ENCODE data around the gene ZNF496.
A peak's percentile ranks its signal among the peaks of the same experiment; 100 is the strongest.
"Not testable (repeated sequence)": the region's sequence is repeated elsewhere in the genome, so short reads cannot be mapped to it uniquely, and the experiment has no call there.

Gene ZNF496

GRCh38 chr1:247358920-247359319 is 27.3 kb upstream of the ZNF496 start:
- no peak for ATAC-seq

- peak in 1 of 2 donors; percentile 17 for ATAC-seq
Measured at GRCh38 chr1:247357781-247358211, 26.1 kb upstream of the ZNF496 start.

DNA sequence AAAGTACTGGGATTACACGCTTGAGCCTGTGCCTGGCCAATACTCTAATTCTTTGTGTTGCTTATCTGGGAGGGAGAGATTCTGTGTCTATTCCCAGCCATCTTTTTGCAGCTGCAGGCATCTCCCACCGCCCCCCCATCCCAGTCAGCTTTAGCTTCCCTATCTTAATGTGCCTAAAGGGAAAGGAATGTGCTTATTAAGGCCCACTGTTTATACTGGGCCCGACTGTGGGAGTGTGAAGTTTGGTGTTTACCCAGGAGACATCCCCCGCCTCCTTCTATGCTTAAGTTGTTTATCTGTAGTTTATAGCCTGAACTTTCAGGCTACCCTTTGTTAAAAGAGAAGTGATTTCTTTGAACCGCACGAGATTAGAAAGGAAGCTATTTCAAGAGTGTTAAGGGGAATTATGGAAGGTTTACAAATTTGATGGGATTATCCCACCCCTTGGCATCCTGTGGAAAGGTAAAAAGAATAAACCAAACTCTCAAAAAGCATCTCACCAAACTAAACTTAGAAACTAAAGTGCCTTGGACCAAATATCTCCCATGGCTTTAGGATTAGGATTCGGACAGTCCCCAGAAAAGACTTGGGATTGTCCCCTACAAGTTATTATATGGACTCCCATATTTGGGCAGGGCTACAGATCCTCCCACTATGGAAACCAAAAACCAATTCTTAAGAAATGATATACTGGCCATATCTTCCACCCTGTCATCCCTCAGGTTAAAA is 25.5 kb upstream of the ZNF496 start:
- peak in 1 of 2 donors; percentile 24 for ATAC-seq

GRCh38 chr1:247355160-247355559 is 23.5 kb upstream of the ZNF496 start:
- not testable (repeated sequence) for ATAC-seq

DNA sequence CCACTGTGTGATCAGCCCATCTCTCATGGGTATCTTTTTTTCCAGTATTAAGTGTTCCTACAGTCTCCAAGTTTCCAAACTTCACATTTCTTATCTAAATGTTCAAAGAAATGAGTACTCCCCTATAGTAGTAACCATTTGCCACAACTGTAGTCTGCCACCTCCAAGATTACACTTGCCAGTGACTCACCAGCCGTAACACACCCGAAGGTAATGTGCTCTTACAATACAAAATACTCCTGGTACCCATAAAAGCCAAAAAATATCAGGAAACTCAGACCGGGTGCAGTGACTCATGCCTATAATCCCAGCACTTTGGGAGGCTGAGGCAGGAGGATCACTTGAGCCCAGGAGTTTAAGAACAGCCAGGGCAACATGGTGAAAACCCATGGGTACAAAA is 20.5 kb upstream of the ZNF496 start:
- ATAC-seq, result no peak

DNA sequence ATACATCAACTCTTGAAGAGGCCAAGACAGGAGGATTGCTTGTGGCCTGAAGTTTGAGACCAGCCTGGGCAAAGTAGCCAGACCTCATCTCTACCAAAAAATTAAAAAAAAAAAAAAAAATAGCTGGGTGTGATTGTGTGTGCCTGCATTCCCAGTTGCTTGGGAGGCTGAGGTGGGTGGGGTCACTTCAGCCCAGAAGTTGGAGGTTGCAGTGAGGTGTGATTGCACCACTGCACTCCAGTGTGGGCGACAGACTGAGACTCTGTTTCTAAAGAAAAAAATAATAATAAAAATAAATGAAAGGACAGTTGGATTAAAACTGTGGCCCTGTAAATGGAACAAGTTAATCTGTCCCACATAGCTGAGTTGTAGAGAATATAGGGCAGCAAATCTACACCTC is 18.9 kb upstream of the ZNF496 start:
- no peak for ATAC-seq

GRCh38 chr1:247347477-247348222 is 16.0 kb upstream of the ZNF496 start:
- ATAC-seq, result no peak

DNA sequence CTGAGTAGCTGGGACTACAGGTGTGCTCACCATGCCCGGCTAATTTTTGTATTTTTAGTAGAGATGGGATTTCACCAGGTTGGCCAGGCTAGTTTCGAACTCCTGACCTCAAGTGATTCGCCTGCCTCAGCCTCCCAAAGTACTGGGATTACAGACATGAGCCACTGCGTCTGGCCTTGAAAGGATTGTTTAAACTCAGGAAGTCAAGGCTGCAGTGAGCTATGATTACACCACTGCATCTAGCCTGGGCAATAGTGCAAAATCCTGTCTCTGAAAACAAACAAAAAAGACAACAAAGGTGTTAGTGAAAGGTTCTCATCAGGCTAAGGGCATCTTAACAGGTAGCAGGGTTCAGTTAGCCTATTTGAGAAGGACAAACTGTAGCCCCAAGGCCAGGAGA is 14.2 kb upstream of the ZNF496 start:
- no peak for ATAC-seq

- no peak for ATAC-seq
Measured at GRCh38 chr1:247343801-247344200, 12.1 kb upstream of the ZNF496 start.

- no peak for ATAC-seq
Measured at GRCh38 chr1:247338723-247339275, 7.1 kb upstream of the ZNF496 start.

- ATAC-seq, result no peak
Measured at GRCh38 chr1:247337961-247338360, 6.3 kb upstream of the ZNF496 start.

DNA sequence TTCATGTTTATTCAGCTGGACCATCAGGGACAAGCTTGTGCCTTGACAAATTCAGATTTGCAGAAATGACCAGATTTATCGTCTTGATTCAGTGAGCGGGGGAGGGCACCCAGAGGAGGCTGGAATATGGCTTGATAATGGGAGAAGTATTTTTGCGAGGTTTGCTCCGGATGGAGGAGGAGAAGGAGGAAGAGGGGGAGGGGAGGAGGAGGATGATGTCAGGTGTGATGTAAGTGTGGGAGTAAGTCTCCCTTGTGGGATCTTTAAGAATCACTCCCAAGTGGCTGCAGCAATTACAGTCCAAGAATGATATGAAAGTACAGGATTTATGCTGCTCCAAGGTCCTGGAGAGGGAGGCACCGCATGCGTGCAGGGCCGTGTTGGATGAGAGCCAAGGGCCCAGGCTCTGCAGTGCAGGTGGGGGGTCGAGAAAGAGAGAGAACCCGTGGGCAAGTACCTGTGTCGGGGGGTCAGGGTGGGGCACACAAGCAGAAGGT is 5.6 kb upstream of the ZNF496 start:
- no peak for ATAC-seq

GRCh38 chr1:247336390-247336789 is 4.7 kb upstream of the ZNF496 start:
- ATAC-seq, result no peak

DNA sequence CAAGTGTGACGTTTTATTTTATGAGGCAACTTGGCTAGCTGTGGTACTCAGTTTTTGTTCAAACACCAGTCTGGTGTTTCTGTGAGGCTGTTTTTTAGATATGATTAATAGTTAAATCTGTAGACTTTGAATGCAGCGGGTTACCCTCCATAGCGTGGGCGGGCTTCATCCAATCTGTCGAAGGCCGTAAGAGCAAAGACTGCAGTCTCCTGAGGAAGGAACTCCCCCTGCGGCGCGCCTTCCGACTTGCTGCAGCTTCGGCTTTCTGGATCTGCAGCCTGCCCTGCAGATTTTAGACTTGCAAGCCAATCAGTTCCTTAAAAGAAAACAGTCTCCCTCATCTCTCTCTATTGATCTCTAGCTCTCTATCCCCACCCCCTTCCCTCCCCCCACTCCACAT is 4.2 kb upstream of the ZNF496 start:
- no peak for ATAC-seq

DNA sequence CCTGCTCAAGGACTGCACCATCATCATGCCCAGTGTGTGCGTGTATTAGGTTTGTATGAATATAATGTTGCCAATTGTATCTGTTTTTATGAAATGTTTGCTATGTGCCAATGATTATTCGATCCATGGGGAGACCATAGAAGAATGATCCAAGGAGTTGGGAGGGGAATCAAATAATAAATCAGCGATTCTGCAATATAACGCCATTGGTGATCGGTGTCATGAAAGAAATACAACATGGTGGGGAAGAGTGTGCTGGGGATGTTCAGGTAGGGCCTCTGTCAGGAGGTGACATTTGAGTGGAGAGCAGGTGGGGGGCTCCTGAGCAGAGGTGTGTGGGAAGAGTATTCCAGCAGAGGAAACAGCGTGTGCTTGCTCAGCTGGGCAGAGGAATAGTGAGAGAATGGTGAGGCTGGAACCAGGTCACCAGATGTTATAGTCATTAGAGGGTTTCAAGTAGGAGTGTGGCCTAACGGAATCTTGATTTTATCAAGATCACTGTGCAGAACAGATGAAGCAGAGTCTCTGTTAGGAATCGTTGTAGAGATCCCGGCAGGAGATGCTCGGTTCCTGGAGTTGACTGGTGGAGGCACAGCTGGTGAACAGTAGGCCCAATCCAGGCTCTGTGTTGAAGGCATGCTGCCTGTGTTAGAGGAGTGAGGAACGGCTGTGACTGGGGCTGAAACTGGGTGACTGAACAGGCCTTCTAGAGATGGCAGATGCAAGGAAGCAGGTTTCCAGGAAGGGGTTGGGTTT is 2.9 kb upstream of the ZNF496 start:
- no peak for ATAC-seq

GRCh38 chr1:247332623-247333361 is 1.1 kb upstream of the ZNF496 start:
- no peak for ATAC-seq

DNA sequence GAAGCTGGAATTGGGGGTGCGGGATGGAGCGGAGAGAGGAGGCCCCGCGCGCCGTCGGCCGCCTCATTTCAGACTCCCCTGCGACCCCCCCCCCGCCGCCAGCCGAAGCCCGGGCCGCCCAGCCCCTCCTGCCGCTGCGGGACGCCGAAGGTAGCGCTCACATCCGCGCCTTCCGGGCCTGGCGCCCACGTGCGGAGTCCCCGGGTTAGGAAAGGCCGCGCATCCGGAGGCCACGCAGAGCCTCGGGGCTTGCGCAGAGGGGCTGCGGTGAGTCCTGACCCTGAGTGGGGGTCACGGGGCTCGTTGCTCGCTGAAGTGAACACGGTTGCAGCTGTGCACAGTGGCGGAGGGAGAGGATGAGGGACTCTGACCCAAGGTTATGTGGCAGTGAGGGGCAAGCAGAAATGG is 552 bp upstream of the ZNF496 start:
- peak; percentile 39 to 46 for ATAC-seq

- peak; percentile 71 to 74 for ATAC-seq
Measured at GRCh38 chr1:247331172-247331524, 519 bp downstream of the ZNF496 start.

- no peak for ATAC-seq
Measured at GRCh38 chr1:247330548-247331171, 1.0 kb downstream of the ZNF496 start.

DNA sequence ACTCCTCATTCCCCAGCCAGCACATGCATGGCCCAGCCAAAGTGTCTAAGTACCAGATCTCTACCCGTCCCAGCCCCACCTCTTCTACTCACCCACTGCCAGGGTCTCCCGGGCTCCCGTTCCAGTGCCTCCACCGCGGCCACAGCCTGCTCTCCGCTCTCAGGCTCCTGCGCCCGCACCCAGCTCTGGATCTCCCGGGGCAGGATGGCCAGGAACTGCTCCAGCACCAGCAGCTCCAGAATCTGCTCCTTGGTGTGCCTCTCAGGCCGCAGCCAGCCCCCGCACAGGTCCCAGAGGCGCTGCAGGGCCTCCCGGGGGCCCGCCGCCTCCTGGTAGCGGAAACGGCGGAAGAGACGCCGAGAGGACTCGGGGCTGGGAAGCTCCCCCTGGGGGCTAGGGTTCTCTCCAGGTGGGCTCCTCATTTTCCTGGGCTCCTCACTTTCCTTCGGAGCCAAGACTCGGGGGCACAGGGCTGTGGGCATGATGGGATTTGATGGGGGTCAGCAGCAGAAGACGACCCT is 2.5 kb downstream of the ZNF496 start:
- ATAC-seq, result no peak

DNA sequence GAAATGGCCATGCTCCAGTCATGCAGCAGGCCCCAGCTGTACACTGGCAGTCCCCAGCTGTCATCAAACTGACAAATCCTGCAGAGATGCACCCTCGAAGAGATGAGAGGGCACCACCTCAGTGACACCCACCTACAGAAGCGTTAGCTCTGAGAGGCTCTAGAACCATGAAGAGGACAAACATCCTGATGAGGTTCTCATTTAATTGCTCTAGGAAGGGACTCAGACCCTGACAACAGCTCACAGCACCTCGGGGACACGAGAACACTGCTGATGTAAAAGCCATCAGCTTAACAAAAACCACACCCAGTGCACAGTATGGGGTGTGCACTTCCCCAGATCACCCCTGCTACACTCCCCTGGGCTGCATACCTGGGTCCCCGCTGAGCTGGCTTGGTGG is 3.4 kb downstream of the ZNF496 start:
- ATAC-seq, result no peak

All from activated CD4-positive, CD25-positive, alpha-beta regulatory T cell treated with anti-CD3 and anti-CD28 coated beads, Interleukin-2, amount 50 U/mL, for 24 hours (primary cell).